Endodermal cell (in vitro differentiated cells): ENCODE data around the gene TIMP2. TPM values are rescaled to one million over a fixed set of nuclear protein-coding genes. Genes with fewer than 3 reads are reported as not detected.

Experiments used
- DNase-seq: peaks from one replicate; pipeline ENCODE4 v3.0.0-alpha.2; 2017
- H3K27ac ChIP-seq: 2 replicates; pipeline ENCODE4 v1.5.1; 2013; ENCODE audit warnings: mild to moderate bottlenecking, low read depth, low read length, moderate library complexity
- H3K27me3 ChIP-seq: 2 replicates; pipeline ENCODE4 v1.6.1; 2013; ENCODE audit warnings: mild to moderate bottlenecking, low read length, moderate library complexity; ENCODE audit not compliant: insufficient read depth, control insufficient read depth, poor library complexity, severe bottlenecking
- H3K36me3 ChIP-seq: 2 replicates; pipeline ENCODE4 v1.7.0; 2013; ENCODE audit warnings: mild to moderate bottlenecking, low read length, moderate library complexity; ENCODE audit not compliant: control insufficient read depth, insufficient read depth
- H3K4me1 ChIP-seq: one replicate; pipeline ENCODE4 v1.7.0; 2013; ENCODE audit warnings: low read length; ENCODE audit not compliant: control insufficient read depth, insufficient read depth
- H3K4me3 ChIP-seq: 2 replicates; pipeline ENCODE4 v1.5.1; 2013; ENCODE audit warnings: mild to moderate bottlenecking, low read length, moderate library complexity
- H3K9ac ChIP-seq: 2 replicates; pipeline ENCODE4 v1.6.1; 2013; ENCODE audit warnings: mild to moderate bottlenecking, low read length, moderate library complexity; ENCODE audit not compliant: poor library complexity, severe bottlenecking; ENCODE audit errors: extremely low read depth
- H3K9me3 ChIP-seq: 2 replicates; pipeline ENCODE4 v1.6.1; 2013; ENCODE audit warnings: mild to moderate bottlenecking, low read length, moderate library complexity; ENCODE audit not compliant: control insufficient read depth
- H3K27ac Mint-ChIP-seq: 2 replicates; pipeline ENCODE4 v1.8.0; 2020; ENCODE audit warnings: mixed read lengths
- H3K27me3 Mint-ChIP-seq: 2 replicates; pipeline ENCODE4 v1.8.0; 2021; ENCODE audit warnings: mild to moderate bottlenecking, mixed read lengths; ENCODE audit not compliant: insufficient read depth
- H3K36me3 Mint-ChIP-seq: 2 replicates; pipeline ENCODE4 v1.8.0; 2020; ENCODE audit warnings: low read depth, mixed read lengths
- H3K4me1 Mint-ChIP-seq: 2 replicates; pipeline ENCODE4 v1.8.0; 2020; ENCODE audit warnings: mixed read lengths
- H3K4me3 Mint-ChIP-seq: 2 replicates; pipeline ENCODE4 v1.8.0; 2020; ENCODE audit warnings: mild to moderate bottlenecking, moderate library complexity, mixed read lengths
- H3K9me3 Mint-ChIP-seq: 2 replicates; pipeline ENCODE4 v1.8.0; 2020; ENCODE audit warnings: mild to moderate bottlenecking, mixed read lengths
- WGBS, 2 experiments: methylation state at CpG; one replicate each; pipeline versions ENCODE4 v1.1.5 to v1.1.7; 2013; ENCODE audit warnings: missing lambda C conversion rate in 2 of 2, mixed read lengths in 1 of 2; ENCODE audit not compliant: insufficient coverage in 1 of 2, insufficient read length in 1 of 2; 5-methylcytosine and 5-hydroxymethylcytosine counted together
- total RNA-seq, 2 donors: library from RNA; stranded (reverse); fragmentation: NEBNext Ultra II Directional in 1 of 2; extraction: Animal tissue kit (Norgen Biotek cat#: 25700) in 1 of 2; gene quantifications; 2 replicates in 1 of 2; 3 replicates in 1 of 2; pipeline ENCODE4 v1.2.1, GENCODE V29; 2021
- TF ChIP-seq, protein P1 (sequence below): fragments of 200-600 bp; sonication (generic); conservative IDR thresholded peaks from 2 replicates; pipeline ENCODE4 v1.5.0; 2021; ENCODE audit warnings: antibody characterized with exemption, mild to moderate bottlenecking

The TIMP2 gene
- total RNA-seq, 2 donors from 2014 or later = 36.9 to 42.7 TPM

DNA sequence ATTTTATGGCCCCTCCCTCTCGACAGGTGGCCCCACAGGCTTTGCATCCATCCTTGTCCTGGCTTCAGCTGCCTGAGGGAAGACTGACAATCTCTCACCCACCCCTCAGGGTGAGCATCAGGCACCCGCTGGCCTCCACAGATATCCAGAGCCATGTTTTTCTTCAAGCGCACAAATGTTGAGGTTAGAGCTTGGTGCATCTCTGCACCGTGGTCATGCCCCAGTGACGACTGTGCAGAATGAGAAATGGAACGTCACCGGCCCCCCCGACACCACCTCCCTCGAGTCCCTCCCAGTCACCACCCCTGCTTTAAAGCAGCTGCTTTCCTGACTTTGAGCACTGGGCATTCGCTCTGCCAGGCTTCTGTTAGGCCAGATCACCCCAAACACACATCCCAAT is 19.8 kb upstream of the TIMP2 start:
- Histone ChIP-seq H3K9ac (no peak overlapping the region), H3K9me3 (peaks cover 4% of the 10 kb centered on the region), H3K27ac (no peak overlapping the region), H3K4me3 (no peak overlapping the region), H3K27me3 (no peaks in the 10 kb centered on the region), H3K4me1 (no peaks in the 10 kb centered on the region), H3K36me3 (no peaks in the 10 kb centered on the region)
- Mint-ChIP-seq H3K36me3 (no peaks in the 10 kb centered on the region), H3K4me3 (no peak overlapping the region), H3K9me3 (peaks cover 6% of the 10 kb centered on the region), H3K27me3 (no peaks in the 10 kb centered on the region), H3K4me1 (no peaks in the 10 kb centered on the region), H3K27ac (no peak overlapping the region)
- TF ChIP-seq, protein P1, sequence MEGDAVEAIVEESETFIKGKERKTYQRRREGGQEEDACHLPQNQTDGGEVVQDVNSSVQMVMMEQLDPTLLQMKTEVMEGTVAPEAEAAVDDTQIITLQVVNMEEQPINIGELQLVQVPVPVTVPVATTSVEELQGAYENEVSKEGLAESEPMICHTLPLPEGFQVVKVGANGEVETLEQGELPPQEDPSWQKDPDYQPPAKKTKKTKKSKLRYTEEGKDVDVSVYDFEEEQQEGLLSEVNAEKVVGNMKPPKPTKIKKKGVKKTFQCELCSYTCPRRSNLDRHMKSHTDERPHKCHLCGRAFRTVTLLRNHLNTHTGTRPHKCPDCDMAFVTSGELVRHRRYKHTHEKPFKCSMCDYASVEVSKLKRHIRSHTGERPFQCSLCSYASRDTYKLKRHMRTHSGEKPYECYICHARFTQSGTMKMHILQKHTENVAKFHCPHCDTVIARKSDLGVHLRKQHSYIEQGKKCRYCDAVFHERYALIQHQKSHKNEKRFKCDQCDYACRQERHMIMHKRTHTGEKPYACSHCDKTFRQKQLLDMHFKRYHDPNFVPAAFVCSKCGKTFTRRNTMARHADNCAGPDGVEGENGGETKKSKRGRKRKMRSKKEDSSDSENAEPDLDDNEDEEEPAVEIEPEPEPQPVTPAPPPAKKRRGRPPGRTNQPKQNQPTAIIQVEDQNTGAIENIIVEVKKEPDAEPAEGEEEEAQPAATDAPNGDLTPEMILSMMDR = no peak
- WGBS, 2 experiments = 92 to 93% methylated on average over 8 to 10 of the region's 10 CpGs
- DNase-seq = no peak

DNA sequence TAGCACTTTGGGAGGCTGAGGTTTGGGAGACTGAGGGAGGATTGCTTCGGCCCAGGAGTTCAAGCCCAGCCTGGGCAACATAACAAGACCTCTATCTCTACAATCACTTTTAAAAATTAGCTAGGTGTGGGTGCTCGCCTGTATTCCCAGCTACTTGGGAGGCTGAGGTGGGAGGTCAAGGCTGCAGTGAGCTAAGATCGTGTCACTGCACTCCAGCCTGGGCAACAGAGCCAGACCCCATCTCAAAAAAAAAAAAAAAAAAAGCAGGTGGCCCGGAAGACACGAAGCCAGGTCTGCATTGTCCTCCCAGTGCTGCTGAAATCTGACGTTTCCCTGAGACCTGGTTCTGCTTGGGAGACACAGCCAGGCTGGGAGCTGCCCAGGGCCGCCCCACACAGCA is 18.8 kb upstream of the TIMP2 start:
- no peaks in the 10 kb centered on the region for H3K4me1 ChIP-seq

DNA sequence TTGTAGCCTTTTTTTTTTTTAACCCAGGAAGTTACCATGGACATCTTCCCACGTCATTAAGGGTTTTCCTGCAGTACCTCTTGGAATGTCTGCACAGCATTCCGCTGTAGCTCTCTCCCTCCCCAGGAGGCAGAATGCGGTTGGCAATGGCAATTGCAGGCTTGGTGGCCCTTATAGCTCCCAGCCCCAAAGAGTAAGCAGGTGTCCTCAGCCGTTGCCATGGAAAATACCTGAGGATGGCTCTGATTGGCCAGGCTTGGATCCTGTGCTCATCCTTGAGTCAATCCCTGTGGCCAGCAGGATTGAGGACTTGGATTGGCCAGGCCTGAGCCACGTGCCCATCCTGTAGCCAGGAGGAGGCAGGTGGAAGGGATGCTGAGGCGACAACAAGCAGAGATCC is 15.5 kb upstream of the TIMP2 start:
- Histone ChIP-seq H3K4me1 (no peaks in the 10 kb centered on the region), H3K27me3 (no peaks in the 10 kb centered on the region), H3K9ac (no peak overlapping the region), H3K9me3 (no peaks in the 10 kb centered on the region), H3K36me3 (no peaks in the 10 kb centered on the region), H3K4me3 (no peak overlapping the region), H3K27ac (no peak overlapping the region)
- H3K27ac Mint-ChIP-seq = no peak overlapping the region
- no peaks in the 10 kb centered on the region for H3K27me3 Mint-ChIP-seq
- H3K9me3 Mint-ChIP-seq = no peaks in the 10 kb centered on the region
- 69 to 79% methylated on average over 5 to 6 of the region's 6 CpGs for WGBS, 2 experiments
- no peak overlapping the region for H3K4me3 Mint-ChIP-seq
- TF ChIP-seq, protein P1 = no peak
- no peaks in the 10 kb centered on the region for H3K4me1 Mint-ChIP-seq
- peak; percentile 93 for DNase-seq
- H3K36me3 Mint-ChIP-seq = no peaks in the 10 kb centered on the region

More for the DNA sequence above, 18.8 kb upstream of the TIMP2 start:
- H3K4me3 ChIP-seq = no peak overlapping the region
- Mint-ChIP-seq H3K27me3 (no peaks in the 10 kb centered on the region), H3K36me3 (no peaks in the 10 kb centered on the region), H3K4me1 (no peaks in the 10 kb centered on the region), H3K9me3 (no peaks in the 10 kb centered on the region), H3K27ac (no peak overlapping the region), H3K4me3 (no peak overlapping the region)
- no peak overlapping the region for H3K9ac ChIP-seq
- H3K36me3 ChIP-seq = no peaks in the 10 kb centered on the region
- DNase-seq = no peak
- no peak overlapping the region for H3K27ac ChIP-seq
- 90% methylated on average over 2 to 7 of the region's 7 CpGs for WGBS, 2 experiments
- no peaks in the 10 kb centered on the region for H3K9me3 ChIP-seq
- H3K27me3 ChIP-seq = no peaks in the 10 kb centered on the region
- TF ChIP-seq, protein P1 = no peak
